C4-2B (cell line): ENCODE data around the gene TRPV4.

ENCODE experiments used
- CTCF ChIP-seq: fragments of 450-650 bp; conservative IDR thresholded peaks from 2 replicates; pipeline ENCODE4 v1.5.1; 2017; ENCODE audit warnings: mild to moderate bottlenecking
- ZFX ChIP-seq: fragments of 450-650 bp; IDR thresholded peaks from 2 replicates; pipeline ENCODE4 v1.6.1; 2017

DNA sequence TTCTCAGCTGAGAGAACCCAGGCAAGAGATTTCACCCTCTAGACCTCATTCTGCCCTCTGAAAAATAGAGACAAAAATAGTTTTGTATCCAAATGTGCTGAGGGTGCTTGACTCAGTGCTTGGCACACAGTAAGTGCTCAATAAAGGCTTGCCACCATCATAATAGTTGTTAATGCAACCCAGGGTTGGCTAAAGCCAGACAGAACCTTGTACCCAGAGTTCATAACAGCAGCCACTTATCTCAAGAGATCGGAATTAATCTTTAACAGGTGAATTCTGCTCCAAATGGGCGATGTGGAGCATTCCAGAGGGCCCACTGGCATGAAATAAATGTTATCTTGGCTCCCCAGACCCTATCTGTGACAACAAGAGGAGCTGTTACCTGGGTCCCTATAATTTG is 2.9 kb downstream of the TRPV4 start:
- TF ChIP-seq CTCF (no peak), ZFX (no peak)
